Left ventricle myocardium inferior (tissue), 1 donor: ENCODE results near the gene CLDND2. TPM values are rescaled to one million over a fixed set of nuclear protein-coding genes. Genes with fewer than 3 reads are reported as not detected.

ENCODE experiments used
- DNase-seq: peaks from one replicate; pipeline ENCODE4 v3.0.0-alpha.2; 2020
- H3K27ac ChIP-seq: fragments of 200-600 bp; replicated peaks from 2 replicates; pipeline ENCODE4 v1.8.0; 2021
- H3K27me3 ChIP-seq: fragments of 200-600 bp; 2 replicates; pipeline ENCODE4 v1.8.0; 2021; ENCODE audit warnings: low read depth
- H3K36me3 ChIP-seq: fragments of 200-600 bp; 2 replicates; pipeline ENCODE4 v1.8.0; 2021
- H3K4me1 ChIP-seq: fragments of 200-600 bp; 2 replicates; pipeline ENCODE4 v1.8.0; 2021
- H3K4me3 ChIP-seq: fragments of 200-600 bp; 2 replicates; pipeline ENCODE4 v1.8.0; 2021; ENCODE audit warnings: mild to moderate bottlenecking, moderate library complexity
- H3K9me3 ChIP-seq: fragments of 200-600 bp; replicated peaks from 2 replicates; pipeline ENCODE4 v1.8.0; 2021
- CTCF ChIP-seq: fragments of 200-600 bp; IDR thresholded peaks from 2 replicates; pipeline ENCODE4 v1.8.0; 2021; ENCODE audit warnings: antibody characterized with exemption, mild to moderate bottlenecking, borderline replicate concordance
- intact Hi-C: fragments of 100-400 bp; cut with micrococcal nuclease; formaldehyde crosslinking; loops from one replicate; pipeline ENCODE4 v1.11.0; 2022
- total RNA-seq: library from RNA; stranded (reverse); fragmentation: NEBNext Ultra II Directional; extraction: Animal tissue kit (Norgen Biotek cat#: 25700); gene quantifications from one replicate; pipeline ENCODE4 v1.2.1, GENCODE V29; 2021
- donor health status: DM: no; HTN: yes; CAD: no; lungs with severe emphysema.

The CLDND2 gene
- total RNA-seq, 1 donor from 2014 or later: 1.5 TPM

GRCh38 chr19:51357952-51358351 lies 10.9 kb downstream of the CLDND2 start:
- Histone ChIP-seq H3K36me3 (peaks cover 2% of the 10 kb centered on the region), H3K4me1 (peaks cover 20% of the 10 kb centered on the region), H3K9me3 (no peaks in the 10 kb centered on the region), H3K27ac (no peak overlapping the region), H3K27me3 (no peaks in the 10 kb centered on the region), H3K4me3 (no peak overlapping the region)
- no peak for TF ChIP-seq CTCF
- intact Hi-C loops: no loop called here
- no peak for DNase-seq

- Histone ChIP-seq H3K4me1 (peaks cover 11% of the 10 kb centered on the region), H3K27me3 (no peaks in the 10 kb centered on the region), H3K36me3 (peaks cover 18% of the 10 kb centered on the region), H3K4me3 (no peak overlapping the region), H3K9me3 (no peaks in the 10 kb centered on the region), H3K27ac (no peak overlapping the region)
- DNase-seq: no peak
- no peak for TF ChIP-seq CTCF
- intact Hi-C loops: no loop called here
These were observed 12.5 kb downstream of the CLDND2 start for GRCh38 chr19:51356159-51356801.

DNA sequence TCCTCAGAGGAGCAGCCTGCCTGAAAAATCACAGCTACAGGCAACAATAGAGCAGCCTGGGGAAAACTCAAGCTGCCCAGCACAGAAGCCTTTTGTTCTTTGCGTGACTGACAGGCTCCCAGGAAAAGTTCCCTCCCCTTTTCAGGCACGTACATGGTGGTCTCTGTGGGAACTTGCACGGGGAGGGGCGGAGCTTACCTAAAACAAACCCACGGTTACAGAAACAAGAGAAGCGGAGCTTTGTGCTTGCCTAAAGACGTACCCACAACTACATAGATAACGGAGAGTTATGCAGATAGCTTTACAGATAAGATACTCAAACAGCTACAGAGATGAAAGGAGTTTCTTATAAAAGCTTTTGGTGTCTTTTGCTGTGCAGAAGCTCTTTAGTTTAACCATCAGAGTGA lies 14.1 kb downstream of the CLDND2 start:
- intact Hi-C loops: no loop called here
- no peak for TF ChIP-seq CTCF
- Histone ChIP-seq H3K27me3 (no peaks in the 10 kb centered on the region), H3K4me3 (no peak overlapping the region), H3K27ac (no peak overlapping the region), H3K36me3 (peaks cover 33% of the 10 kb centered on the region), H3K9me3 (no peaks in the 10 kb centered on the region), H3K4me1 (peaks cover 11% of the 10 kb centered on the region)
- DNase-seq: no peak

GRCh38 chr19:51354103-51354741 lies 14.6 kb downstream of the CLDND2 start:
- no peak for TF ChIP-seq CTCF
- Histone ChIP-seq H3K9me3 (no peaks in the 10 kb centered on the region), H3K36me3 (peaks cover 38% of the 10 kb centered on the region), H3K27ac (no peak overlapping the region), H3K4me1 (peaks cover 11% of the 10 kb centered on the region), H3K27me3 (no peaks in the 10 kb centered on the region), H3K4me3 (no peak overlapping the region)
- intact Hi-C loops: no loop called here
- no peak for DNase-seq

GRCh38 chr19:51352783-51353360 lies 15.9 kb downstream of the CLDND2 start:
- Histone ChIP-seq H3K36me3 (peaks cover 49% of the 10 kb centered on the region), H3K27ac (no peak overlapping the region), H3K27me3 (no peaks in the 10 kb centered on the region), H3K4me3 (no peak overlapping the region), H3K4me1 (peaks cover 11% of the 10 kb centered on the region), H3K9me3 (no peaks in the 10 kb centered on the region)
- TF ChIP-seq CTCF: no peak
- DNase-seq: no peak
- intact Hi-C loops: no loop called here
